Measurements from ENCODE around the gene COL23A1. TPM values are rescaled to one million over a fixed set of nuclear protein-coding genes. Genes with fewer than 3 reads are reported as not detected.

COL23A1 gene
- total and polyA plus RNA-seq, 2 of the 8 experiments (the other 6 are each of a cell fraction or from before 2014, with no cell fraction given) = 3.1 to 4.7 TPM

DNA sequence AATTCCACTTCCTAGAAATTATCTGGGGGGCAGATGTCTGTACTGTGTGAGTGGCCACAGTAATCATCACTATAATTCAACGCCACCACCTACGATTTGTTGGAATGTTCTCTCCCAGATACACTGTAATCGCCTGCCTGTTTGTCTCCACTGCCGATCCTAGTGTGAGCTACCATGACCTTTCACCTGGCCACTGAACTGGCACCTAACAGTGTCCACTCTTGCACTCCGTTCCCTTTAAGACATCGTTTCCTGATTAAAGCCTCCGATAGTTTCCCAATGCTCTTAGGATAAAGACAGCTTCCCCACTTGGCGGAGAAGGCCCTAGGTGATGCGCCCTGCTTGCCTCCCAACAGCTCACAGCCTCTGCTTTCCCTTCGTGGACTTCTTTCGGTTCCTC is 361.6 kb downstream of the COL23A1 start:
- no peak overlapping the region for H3K14ac ChIP-seq (ENCODE audit: insufficient read length)
- no peak overlapping the region for H2BK15ac ChIP-seq (ENCODE audit: low read length)
- H2BK12ac ChIP-seq (ENCODE audit: low read depth, low read length) = no peak overlapping the region
- no peak overlapping the region for H4K91ac ChIP-seq (replicated peaks; ENCODE audit: insufficient read length, low read length)
- H4K5ac ChIP-seq (ENCODE audit: insufficient read length, low read depth, low read length) = no peak overlapping the region
- no peak overlapping the region for H3K4ac ChIP-seq (replicated peaks; ENCODE audit: insufficient read length, low read depth, low read length)
- no peak overlapping the region for H2BK5ac ChIP-seq (ENCODE audit: low read depth, low read length)
- no peak overlapping the region for H3K23ac ChIP-seq (ENCODE audit: insufficient read length)
- WGBS, 2 experiments (ENCODE audit: extremely low coverage in 1 of 2, insufficient coverage in 1 of 2, insufficient read length in 1 of 2, insufficient replicate concordance in 2 of 2, low coverage in 1 of 2, low lambda C conversion rate in 2 of 2, missing lambda C conversion rate in 1 of 2) = 93% methylated on average over 11 of the region's 11 CpGs; no CpG with 5 or more reads in 1 of the 2 experiments
- peaks cover 0 to 15% of the 10 kb centered on the region in 2 experiments for H4K20me1 ChIP-seq (replicated peaks in 1 of 2; ENCODE audit: control insufficient read depth in 1 of 2, insufficient read depth in 2 of 2, low read length in 2 of 2)
- no peak overlapping the region for H3K4me2 ChIP-seq (ENCODE audit: insufficient read depth in 1 of 2, low read depth in 2 of 2, low read length in 2 of 2)
- no peak overlapping the region for H2AFZ ChIP-seq (ENCODE audit: low read length)
- H3K27me3 ChIP-seq (replicated peaks in 1 of 4; ENCODE audit: control insufficient read depth in 3 of 4, extremely low read depth in 1 of 4, insufficient read depth in 3 of 4, low read length in 3 of 4) = no peaks in the 10 kb centered on the region
- peaks cover 0 to 13% of the 10 kb centered on the region in 2 experiments; a peak in 2 of 4 replicates for H3K79me2 ChIP-seq (ENCODE audit: control insufficient read depth in 1 of 2, insufficient read depth in 2 of 2, low read length in 2 of 2)
- DNase-seq (ENCODE audit: low read depth in 1 of 2, low spot score in 2 of 2) (no peak), FAIRE-seq (no peak)
- no peak overlapping the region for H3K4me3 ChIP-seq (ENCODE audit: extremely low read depth in 1 of 4, insufficient read depth in 2 of 4, low read depth in 3 of 4, low read length in 4 of 4)
- H3K79me1 ChIP-seq (ENCODE audit: low read depth, low read length) = peaks cover 11% of the 10 kb centered on the region
- peaks cover 0 to 23% (median 15%) of the 10 kb centered on the region in 4 experiments; a peak in 6 of 7 replicates for H3K4me1 ChIP-seq (replicated peaks in 1 of 4; ENCODE audit: control insufficient read depth in 3 of 4, insufficient read depth in 4 of 4, low read length in 3 of 4)
- H2BK120ac ChIP-seq (replicated peaks; ENCODE audit: low read depth, low read length) = no peak overlapping the region
- H3K23me2 ChIP-seq (ENCODE audit: low read depth, low read length) = peaks cover 3% of the 10 kb centered on the region; the same call in 1 of the 2 replicates
- CTCF ChIA-PET (ENCODE audit: partially characterized antibody) = interaction anchor here (0.6 to 2.2 kb wide), 5 partner anchors 9 to 668 kb away, joined by 4 to 10 read pairs (median 4); no protein-coding TSS in a partner anchor
- no peak overlapping the region for H2BK20ac ChIP-seq (ENCODE audit: low read length)
- H2AK5ac ChIP-seq (ENCODE audit: low read depth, low read length) = no peak overlapping the region
- no peak overlapping the region for H3K18ac ChIP-seq (ENCODE audit: extremely low read depth, low read length)
- no peak overlapping the region for H3K27ac ChIP-seq (ENCODE audit: low read depth, low read length)
- H4K8ac ChIP-seq (ENCODE audit: extremely low read depth, insufficient read depth, low read length) = no peak overlapping the region
- H3K9me3 ChIP-seq (ENCODE audit: insufficient read depth in 2 of 2, low read depth in 1 of 2, low read length in 1 of 2) = no peaks in the 10 kb centered on the region
- H3K56ac ChIP-seq (replicated peaks; ENCODE audit: insufficient read length, low read depth, low read length) = no peak overlapping the region
- POLR2A ChIA-PET (ENCODE audit: partially characterized antibody) = interaction anchor here (0.8 to 21.6 kb wide), 5 partner anchors 9 to 48 kb away, joined by 3 to 507 read pairs (median 3); partner anchors contain the start of gene HNRNPAB
- peaks cover 7 to 35% (median 18%) of the 10 kb centered on the region in 4 experiments; a peak in 6 of 8 replicates for H3K36me3 ChIP-seq (ENCODE audit: control insufficient read depth in 2 of 4, insufficient read depth in 4 of 4, low read length in 3 of 4)
- no peak overlapping the region; a peak in 1 of 7 replicates for H3K9ac ChIP-seq (replicated peaks in 1 of 4; ENCODE audit: extremely low read depth in 1 of 4, low read depth in 3 of 4, low read length in 3 of 4)
- no peak for TF ChIP-seq GABPA (IDR thresholded peaks at IDR 0.05; ENCODE audit: borderline replicate concordance, insufficient read depth, low read length)
- TF ChIP-seq CBX8 (IDR thresholded peaks at IDR 0.05; ENCODE audit: borderline replicate concordance, low read depth, low read length) = no peak
- no peak for TF ChIP-seq EGR1 (IDR thresholded peaks at IDR 0.05; ENCODE audit: borderline replicate concordance, low read depth, low read length)
- no peak for TF ChIP-seq RFX5 (IDR thresholded peaks at IDR 0.05; ENCODE audit: borderline replicate concordance, low read depth, low read length)
- TF ChIP-seq CREB1 (IDR thresholded peaks at IDR 0.05) = no peak
- no peak for TF ChIP-seq HDAC6 (IDR thresholded peaks at IDR 0.05; ENCODE audit: low read depth, low read length)
- no peak for TF ChIP-seq BCL11A (IDR thresholded peaks at IDR 0.05; ENCODE audit: low read depth in 2 of 2, low read length in 2 of 2)
- no peak for TF ChIP-seq CHD1 (IDR thresholded peaks at IDR 0.05; ENCODE audit: low read depth, low read length)
- no peak for TF ChIP-seq JUN (IDR thresholded peaks at IDR 0.05; ENCODE audit: low read depth, low read length)
- no peak for TF ChIP-seq CTCF (IDR thresholded peaks at IDR 0.05; ENCODE audit: control extremely low read depth in 1 of 3, insufficient read depth in 1 of 3, low read depth in 1 of 3, low read length in 3 of 3)
- TF ChIP-seq SP2 (IDR thresholded peaks at IDR 0.05; ENCODE audit: low read length) = no peak
- TF ChIP-seq SIRT6 (IDR thresholded peaks at IDR 0.05; ENCODE audit: low read length) = no peak

All from H1 (cell line).